ENCODE measurements around the gene THEMIS2. TPM values are rescaled to one million over a fixed set of nuclear protein-coding genes. Genes with fewer than 3 reads are reported as not detected.
"Not testable (repeated sequence)": the region's sequence is repeated elsewhere in the genome, so short reads cannot be mapped to it uniquely, and the experiment has no call there.

THEMIS2 gene
- total RNA-seq (2021) (2.0 and 5.0 TPM in 2 replicates), Bru-seq, nascent RNA (percentile 19 among the genes with signal in this experiment), BruChase-seq, experiment 1, labeled RNA remaining after a 2-hour chase (percentile 29 among the genes with signal in this experiment), BruChase-seq, experiment 2, labeled RNA remaining after a 6-hour chase (percentile 20 among the genes with signal in this experiment)
- long read RNA-seq, transcript THEMIS2-202 (6 exons, 2,687 nt), result major isoform, 6 of 8 reads
- long read RNA-seq, partial matches to known transcripts, result 0 of 8 reads
- long read RNA-seq, other reads (novel, unspliced or antisense), result 2 of 8 reads

GRCh38 chr1:27872059-27872801, at the start of gene THEMIS2:
Gene THEMIS2 (plus strand): TSS chr1:27872544. CDS start chr1:27872572, 28 bp downstream.
- Histone ChIP-seq H3K4me3 (ENCODE audit: low read depth, low read length, poor library complexity, severe bottlenecking) (peak within 1 kb of the TSS; percentile 62), H3K36me3 (ENCODE audit: insufficient read depth, low read length, poor library complexity, severe bottlenecking) (no peaks in the 10 kb centered on the region), H3K27ac (ENCODE audit: low read depth, low read length, poor library complexity, severe bottlenecking) (no peak within 1 kb of the TSS), H3K27me3 (replicated peaks; ENCODE audit: insufficient read depth, low read depth, low read length, poor library complexity) (no peaks in the 10 kb centered on the region), H3K9me3 (ENCODE audit: low read depth, low read length, poor library complexity, severe bottlenecking) (no peaks in the 10 kb centered on the region), H3K4me1 (ENCODE audit: insufficient read depth, low read length, poor library complexity, severe bottlenecking) (no peaks in the 10 kb centered on the region)
- intact Hi-C loops (cut with micrococcal nuclease; ENCODE audit: unreplicated experiment), result no loop called here
- peak; percentile 78 for DNase-seq (ENCODE audit: low spot score)
- TF ChIP-seq CTCF (conservative IDR thresholded peaks at IDR 0.05; ENCODE audit: low read depth, low read length) (no peak), EZH2 (IDR thresholded peaks at IDR 0.05; ENCODE audit: borderline replicate concordance, low read depth, low read length, poor library complexity, severe bottlenecking) (no peak)
- CTCF ChIA-PET, result no interaction called here
- POLR2A ChIA-PET (ENCODE audit: low non-redundant PET), result interaction anchor here (0.6 kb wide), 1 partner anchor 187 kb away, joined by 7 read pairs; no protein-coding TSS in a partner anchor
- no TSS peak for BruUV-seq (replicated peaks)

- BruUV-seq (replicated peaks), result no TSS peak
- Histone ChIP-seq H3K27ac (ENCODE audit: low read depth, low read length, poor library complexity, severe bottlenecking) (no peak overlapping the region), H3K9me3 (ENCODE audit: low read depth, low read length, poor library complexity, severe bottlenecking) (no peaks in the 10 kb centered on the region), H3K27me3 (replicated peaks; ENCODE audit: insufficient read depth, low read depth, low read length, poor library complexity) (no peaks in the 10 kb centered on the region), H3K4me3 (ENCODE audit: low read depth, low read length, poor library complexity, severe bottlenecking) (no peak overlapping the region), H3K4me1 (ENCODE audit: insufficient read depth, low read length, poor library complexity, severe bottlenecking) (no peaks in the 10 kb centered on the region), H3K36me3 (ENCODE audit: insufficient read depth, low read length, poor library complexity, severe bottlenecking) (peaks cover 7% of the 10 kb centered on the region)
- TF ChIP-seq EZH2 (IDR thresholded peaks at IDR 0.05; ENCODE audit: borderline replicate concordance, low read depth, low read length, poor library complexity, severe bottlenecking), result no peak
- no peak for TF ChIP-seq CTCF (conservative IDR thresholded peaks at IDR 0.05; ENCODE audit: low read depth, low read length)
- DNase-seq (ENCODE audit: low spot score), result no peak
- CTCF ChIA-PET, result no interaction called here
- intact Hi-C loops (cut with micrococcal nuclease; ENCODE audit: unreplicated experiment), result no loop called here
- POLR2A ChIA-PET (ENCODE audit: low non-redundant PET), result interaction anchor here (0.6 kb wide), 1 partner anchor 9 kb away, joined by 3 read pairs; no protein-coding TSS in a partner anchor
Measured at GRCh38 chr1:27823784-27824183, 48.6 kb upstream of the THEMIS2 start.

- Histone ChIP-seq H3K36me3 (ENCODE audit: insufficient read depth, low read length, poor library complexity, severe bottlenecking) (peaks cover 5% of the 10 kb centered on the region), H3K27me3 (replicated peaks; ENCODE audit: insufficient read depth, low read depth, low read length, poor library complexity) (no peaks in the 10 kb centered on the region), H3K4me3 (ENCODE audit: low read depth, low read length, poor library complexity, severe bottlenecking) (no peak overlapping the region), H3K27ac (ENCODE audit: low read depth, low read length, poor library complexity, severe bottlenecking) (no peak overlapping the region), H3K9me3 (ENCODE audit: low read depth, low read length, poor library complexity, severe bottlenecking) (no peaks in the 10 kb centered on the region), H3K4me1 (ENCODE audit: insufficient read depth, low read length, poor library complexity, severe bottlenecking) (no peaks in the 10 kb centered on the region)
- no peak for DNase-seq (ENCODE audit: low spot score)
- ChIA-PET POLR2A (ENCODE audit: low non-redundant PET) (interaction anchor here (0.6 kb wide), 1 partner anchor 8 kb away, joined by 3 read pairs; no protein-coding TSS in a partner anchor), CTCF (no interaction called here)
- BruUV-seq (replicated peaks), result no TSS peak
- intact Hi-C loops (cut with micrococcal nuclease; ENCODE audit: unreplicated experiment), result no loop called here
- no peak for TF ChIP-seq EZH2 (IDR thresholded peaks at IDR 0.05; ENCODE audit: borderline replicate concordance, low read depth, low read length, poor library complexity, severe bottlenecking)
- no peak for TF ChIP-seq CTCF (conservative IDR thresholded peaks at IDR 0.05; ENCODE audit: low read depth, low read length)
Measured at GRCh38 chr1:27824411-27824810, 47.9 kb upstream of the THEMIS2 start.

- DNase-seq (ENCODE audit: low spot score); intact Hi-C loops (cut with micrococcal nuclease; ENCODE audit: unreplicated experiment); H3K27ac ChIP-seq (ENCODE audit: low read depth, low read length, poor library complexity, severe bottlenecking); BruUV-seq (replicated peaks); H3K4me1 ChIP-seq (ENCODE audit: insufficient read depth, low read length, poor library complexity, severe bottlenecking); H3K9me3 ChIP-seq (ENCODE audit: low read depth, low read length, poor library complexity, severe bottlenecking); POLR2A ChIA-PET (ENCODE audit: low non-redundant PET); H3K27me3 ChIP-seq (replicated peaks; ENCODE audit: insufficient read depth, low read depth, low read length, poor library complexity): not testable (repeated sequence)
- Histone ChIP-seq H3K36me3 (ENCODE audit: insufficient read depth, low read length, poor library complexity, severe bottlenecking) (peaks cover 23% of the 10 kb centered on the region), H3K4me3 (ENCODE audit: low read depth, low read length, poor library complexity, severe bottlenecking) (peak overlapping the region; percentile 73)
- CTCF ChIA-PET, result interaction anchor here (0.6 kb wide), 1 partner anchor 568 kb away, joined by 3 read pairs; no protein-coding TSS in a partner anchor
Measured at GRCh38 chr1:27829339-27829960, 42.9 kb upstream of the THEMIS2 start.
